SK-N-SH (cell line): ENCODE measurements around the gene FBN1. TPM values are rescaled to one million over a fixed set of nuclear protein-coding genes. Genes with fewer than 3 reads are reported as not detected.

ENCODE experiments used
- CTCF ChIA-PET: fragments of 300-600, 350-600 bp; formaldehyde crosslinking; extraction: SDS; loops from one replicate; lab custom pipeline; 2021; lab: Yijun Ruan, JAX
- POLR2A ChIA-PET: fragments of 350-600 bp; sonication (Branson Sonifier 250); formaldehyde crosslinking; extraction: SDS; loops from one replicate; lab custom pipeline; 2020; ENCODE audit warnings: antibody characterized with exemption, inconsistent platforms; lab: Yijun Ruan, JAX
- DNase-seq: peaks from one replicate; pipeline ENCODE4 v3.0.0; 2012
- H2AFZ ChIP-seq: fragments of 200-600 bp; sonication (generic); 2 replicates; pipeline ENCODE4 v1.8.1; 2016; ENCODE audit warnings: antibody characterized with exemption, mild to moderate bottlenecking, low read depth
- H3F3A ChIP-seq: fragments of 200-600 bp; sonication (generic); replicated peaks from 2 replicates; pipeline ENCODE3; 2016; ENCODE audit warnings: antibody characterized with exemption, mild to moderate bottlenecking; ENCODE audit not compliant: insufficient read depth
- H3K27ac ChIP-seq, 2 experiments: fragments of 200-500 bp in 1 of 2; fragments of 200-600 bp in 1 of 2; sonication (Bioruptor generic) in 1 of 2; sonication (generic), shearing (Covaris generic) in 1 of 2; 2 replicates each; pipeline versions ENCODE4 v1.5.1 to v1.6.1; 2014 to 2016; ENCODE audit warnings: low read depth in 2 of 2, inconsistent platforms in 1 of 2, low read length in 1 of 2, mild to moderate bottlenecking in 1 of 2, mixed read lengths in 1 of 2
- H3K27me3 ChIP-seq: fragments of 200-600 bp; sonication (generic), shearing (Covaris generic); 2 replicates; pipeline ENCODE4 v1.6.1; 2016; ENCODE audit warnings: mixed run types; ENCODE audit not compliant: insufficient read depth
- H3K36me3 ChIP-seq, 2 experiments: fragments of 200-500 bp in 1 of 2; fragments of 200-600 bp in 1 of 2; sonication (Bioruptor generic) in 1 of 2; sonication (generic) in 1 of 2; replicated peaks in 1 of 2; 2 replicates each; pipeline versions ENCODE3 to v1.5.1; 2014 to 2016; ENCODE audit warnings: low read length in 1 of 2, mild to moderate bottlenecking in 1 of 2; ENCODE audit not compliant: insufficient read depth in 2 of 2, control insufficient read depth in 1 of 2
- H3K4me1 ChIP-seq, 2 experiments: fragments of 200-500 bp in 1 of 2; fragments of 200-600 bp in 1 of 2; sonication (Bioruptor generic) in 1 of 2; sonication (generic), shearing (Covaris generic) in 1 of 2; 2 replicates each; pipeline versions ENCODE4 v1.5.1 to v1.6.1; 2014 to 2016; ENCODE audit warnings: low read depth in 1 of 2, low read length in 1 of 2, mixed run types in 1 of 2; ENCODE audit not compliant: insufficient read depth in 2 of 2, control insufficient read depth in 1 of 2
- H3K4me2 ChIP-seq: fragments of 200-600 bp; sonication (generic), shearing (Covaris generic); 2 replicates; pipeline ENCODE4 v1.6.1; 2017; ENCODE audit warnings: mixed run types
- H3K4me3 ChIP-seq, 2 experiments: fragments of 200-500 bp in 1 of 2; fragments of 200-600 bp in 1 of 2; sonication (Bioruptor generic) in 1 of 2; sonication (generic), shearing (Covaris generic) in 1 of 2; 2 replicates each; pipeline versions ENCODE4 v1.5.1 to v1.8.1; 2014 to 2016; ENCODE audit warnings: low read depth in 2 of 2, inconsistent platforms in 1 of 2, low read length in 1 of 2, mild to moderate bottlenecking in 1 of 2, mixed read lengths in 1 of 2, moderate library complexity in 1 of 2
- H3K79me2 ChIP-seq: fragments of 200-600 bp; sonication (generic); 2 replicates; pipeline ENCODE4 v1.8.1; 2017; ENCODE audit warnings: mild to moderate bottlenecking; ENCODE audit not compliant: insufficient read depth
- H3K9ac ChIP-seq: fragments of 200-600 bp; sonication (generic); 2 replicates; pipeline ENCODE4 v1.6.1; 2017; ENCODE audit warnings: mixed run types
- H3K9me2 ChIP-seq: fragments of 200-600 bp; sonication (generic); 2 replicates; pipeline ENCODE4 v1.6.1; 2017; ENCODE audit warnings: mixed run types
- H3K9me3 ChIP-seq: fragments of 200-600 bp; sonication (generic); 2 replicates; pipeline ENCODE4 v1.6.1; 2017; ENCODE audit warnings: mixed run types, mild to moderate bottlenecking, moderate library complexity
- H4K20me1 ChIP-seq: fragments of 200-600 bp; sonication (generic); 2 replicates; pipeline ENCODE4 v1.6.1; 2017; ENCODE audit warnings: mild to moderate bottlenecking, mixed run types; ENCODE audit not compliant: insufficient read depth
- CTCF ChIP-seq: fragments of 200-600 bp; sonication (generic); IDR thresholded peaks from 2 replicates; pipeline ENCODE4 v1.6.1; 2017; ENCODE audit warnings: antibody characterized with exemption, mild to moderate bottlenecking, moderate library complexity
- ELF1 ChIP-seq: IDR thresholded peaks from 2 replicates; pipeline ENCODE4 v1.4.0; 2012
- EP300 ChIP-seq, 2 experiments: IDR thresholded peaks; 2 replicates each; pipeline versions ENCODE4 v1.4.0 to v1.6.1; 2012; ENCODE audit warnings: borderline replicate concordance in 1 of 2, low read depth in 1 of 2, low read length in 1 of 2
- FOSL2 ChIP-seq: IDR thresholded peaks from 2 replicates; pipeline ENCODE4 v1.4.0; 2012; ENCODE audit warnings: low read depth, mild to moderate bottlenecking, moderate library complexity, borderline replicate concordance
- MXI1 ChIP-seq: IDR thresholded peaks from 2 replicates; pipeline ENCODE4 v1.6.1; 2012; ENCODE audit warnings: mild to moderate bottlenecking, low read depth, low read length, improper control_type of control experiment
- NRF1 ChIP-seq: IDR thresholded peaks from 2 replicates; pipeline ENCODE4 v1.6.1; 2012; ENCODE audit warnings: low read depth, mild to moderate bottlenecking, low read length
- PBX3 ChIP-seq: IDR thresholded peaks from 2 replicates; pipeline ENCODE4; 2012
- POLR2AphosphoS5 ChIP-seq: IDR thresholded peaks from 2 replicates; pipeline ENCODE4 v1.6.1; 2012; ENCODE audit warnings: low read depth, low read length
- RCOR1 ChIP-seq: fragments of 150-350 bp; IDR thresholded peaks from 2 replicates; pipeline ENCODE4 v1.6.1; 2017; ENCODE audit warnings: antibody characterized with exemption, low read length
- SIN3A ChIP-seq: IDR thresholded peaks from 2 replicates; pipeline ENCODE4 v1.6.1; 2012; ENCODE audit warnings: low read depth, mild to moderate bottlenecking, low read length, moderate library complexity, borderline replicate concordance
- SMC3 ChIP-seq: IDR thresholded peaks from 2 replicates; pipeline ENCODE4 v1.6.1; 2012; ENCODE audit warnings: low read depth, low read length, improper control_type of control experiment
- TCF12 ChIP-seq: IDR thresholded peaks from 2 replicates; pipeline ENCODE4 v1.4.0; 2012
- USF1 ChIP-seq: IDR thresholded peaks from 2 replicates; pipeline ENCODE4 v1.4.0; 2012; ENCODE audit warnings: low read depth, borderline replicate concordance
- USF2 ChIP-seq: fragments of 150-350 bp; IDR thresholded peaks from 2 replicates; pipeline ENCODE4 v1.6.1; 2017; ENCODE audit warnings: antibody characterized with exemption, low read length, low read depth, borderline replicate concordance
- ZBTB33 ChIP-seq: IDR thresholded peaks from 2 replicates; pipeline ENCODE4 v1.4.0; 2012; ENCODE audit warnings: low read depth, borderline replicate concordance
- WGBS: methylation state at CpG from one replicate; pipeline ENCODE4 v1.1.6; 2017; ENCODE audit warnings: low lambda C conversion rate; 5-methylcytosine and 5-hydroxymethylcytosine counted together
- polyA plus RNA-seq, 3 experiments: library from polyadenylated mRNA; depleted of rRNA; stranded (reverse); fragments of >200 nt; gene quantifications; 2 replicates each; pipeline ENCODE4 v1.2.3, GENCODE V29; 2012

Gene FBN1
- polyA plus RNA-seq, 1 of the 3 experiments (the other 2 are of a cell fraction): 248 TPM

- Histone ChIP-seq H3F3A (peaks cover 80% of the 10 kb centered on the region), H3K4me2 (peak overlapping the region; percentile 11; the same call in 1 of the 2 replicates), H3K9me2 (no peaks in the 10 kb centered on the region), H3K9ac (no peak overlapping the region), H3K79me2 (peaks cover 100% of the 10 kb centered on the region), H3K4me3 (no peak overlapping the region), H3K4me1 (peaks cover 4 to 67% of the 10 kb centered on the region in 2 experiments), H3K36me3 (peaks cover 38 to 54% of the 10 kb centered on the region in 2 experiments), H4K20me1 (peaks cover 84% of the 10 kb centered on the region), H3K27me3 (no peaks in the 10 kb centered on the region), H3K9me3 (no peaks in the 10 kb centered on the region), H2AFZ (no peak overlapping the region), H3K27ac (peak overlapping the region in 1 of 2 experiments; percentile 89; a peak in 1 of 4 replicates)
- ChIA-PET POLR2A (no interaction called here), CTCF (interaction anchor here (1.0 kb wide), 1 partner anchor 10 kb away, joined by 3 read pairs; no protein-coding TSS in a partner anchor)
- DNase-seq: no peak
- no peak; the same call in 1 of the 2 replicates for TF ChIP-seq POLR2AphosphoS5
- no peak for TF ChIP-seq SIN3A
- TF ChIP-seq CTCF: no peak
- TF ChIP-seq FOSL2: no peak
- no peak for TF ChIP-seq RCOR1
- no peak for TF ChIP-seq TCF12
- TF ChIP-seq MXI1: no peak
- TF ChIP-seq USF2: no peak
- no peak for TF ChIP-seq USF1
- TF ChIP-seq ELF1: no peak
- TF ChIP-seq SMC3: no peak
- 91% methylated on average over 8 of the region's 8 CpGs for WGBS
These were observed 14.2 kb downstream of the FBN1 start for GRCh38 chr15:48631176-48631770.

GRCh38 chr15:48630245-48630644 is 15.3 kb downstream of the FBN1 start:
- H3K4me3 ChIP-seq: no peak overlapping the region
- peaks cover 100% of the 10 kb centered on the region for H3K79me2 ChIP-seq
- no peak for TF ChIP-seq NRF1
- no peak for TF ChIP-seq SIN3A
- TF ChIP-seq CTCF: no peak
- 0 out of 2 replicates have a peak, but pooled peaks have one; percentile 22 for TF ChIP-seq TCF12
- TF ChIP-seq ZBTB33: no peak
- no peak for TF ChIP-seq EP300 (IDR thresholded peaks at IDR 0.05; ENCODE audit: borderline replicate concordance in 1 of 2, low read depth in 1 of 2, low read length in 1 of 2)
- no peak for TF ChIP-seq PBX3
- no peak overlapping the region for H3K4me2 ChIP-seq
- DNase-seq: no peak
- ChIA-PET CTCF (no interaction called here), POLR2A (no interaction called here)
- no peak overlapping the region for H2AFZ ChIP-seq
- H3K9me3 ChIP-seq: no peaks in the 10 kb centered on the region
- peaks cover 39 to 60% of the 10 kb centered on the region in 2 experiments for H3K36me3 ChIP-seq
- H3K4me1 ChIP-seq: peaks cover 4 to 69% of the 10 kb centered on the region in 2 experiments
- H3K27me3 ChIP-seq: no peaks in the 10 kb centered on the region
- H3F3A ChIP-seq: peaks cover 78% of the 10 kb centered on the region
- H3K9ac ChIP-seq: no peak overlapping the region
- H3K9me2 ChIP-seq: no peaks in the 10 kb centered on the region
- peak overlapping the region in 1 of 2 experiments; percentile 89; a peak in 2 of 4 replicates for H3K27ac ChIP-seq
- H4K20me1 ChIP-seq: peaks cover 88% of the 10 kb centered on the region
- WGBS: 96% methylated on average over 1 of the region's 1 CpG
